WERI-Rb-1 (cell line): ENCODE results near the gene OTOGL.

ENCODE experiments used
- DNase-seq: peaks from one replicate; pipeline ENCODE4 v3.0.0-alpha.2; 2020
- H3K27ac ChIP-seq: fragments of 250-450 bp; sonication (Bioruptor Pico); 2 replicates; pipeline ENCODE4 v1.5.1; 2020; ENCODE audit warnings: mild to moderate bottlenecking, moderate library complexity
- H3K27me3 ChIP-seq: fragments of 250-450 bp; sonication (Bioruptor Pico); 2 replicates; pipeline ENCODE4 v1.5.1; 2021; ENCODE audit warnings: mild to moderate bottlenecking, low read depth, moderate library complexity; ENCODE audit not compliant: insufficient read depth, severe bottlenecking
- H3K36me3 ChIP-seq: fragments of 250-450 bp; sonication (Bioruptor Pico); 2 replicates; pipeline ENCODE4 v1.5.1; 2020; ENCODE audit warnings: mild to moderate bottlenecking, moderate library complexity
- H3K4me3 ChIP-seq: 2 replicates; pipeline ENCODE4 v1.5.1; 2011; ENCODE audit warnings: low read depth, mild to moderate bottlenecking, control low read depth, low read length
- H3K9me3 ChIP-seq: fragments of 250-450 bp; sonication (Bioruptor Pico); 2 replicates; pipeline ENCODE4 v1.5.1; 2021; ENCODE audit warnings: mild to moderate bottlenecking, moderate library complexity; ENCODE audit not compliant: severe bottlenecking
- CTCF ChIP-seq: IDR thresholded peaks from 2 replicates; pipeline ENCODE4 v1.5.1; 2011; ENCODE audit warnings: low read depth, mild to moderate bottlenecking, control low read depth, inconsistent platforms, low read length

Gene OTOGL

GRCh38 chr12:80262771-80263170 lies 163.4 kb downstream of the OTOGL start:
- Histone ChIP-seq H3K9me3 (no peaks in the 10 kb centered on the region), H3K36me3 (no peaks in the 10 kb centered on the region), H3K27me3 (no peaks in the 10 kb centered on the region), H3K27ac (no peak overlapping the region), H3K4me3 (no peak overlapping the region)
- no peak for TF ChIP-seq CTCF
- DNase-seq, result no peak

GRCh38 chr12:80264386-80264785 lies 165.0 kb downstream of the OTOGL start:
- DNase-seq, result no peak
- Histone ChIP-seq H3K4me3 (no peak overlapping the region), H3K36me3 (no peaks in the 10 kb centered on the region), H3K27me3 (no peaks in the 10 kb centered on the region), H3K27ac (no peak overlapping the region), H3K9me3 (no peaks in the 10 kb centered on the region)
- no peak for TF ChIP-seq CTCF

- H3K9me3 ChIP-seq, result no peaks in the 10 kb centered on the region
- DNase-seq, result no peak
- no peak overlapping the region for H3K27ac ChIP-seq
- no peak for TF ChIP-seq CTCF
- H3K4me3 ChIP-seq, result no peak overlapping the region
- H3K36me3 ChIP-seq, result no peaks in the 10 kb centered on the region
- no peaks in the 10 kb centered on the region for H3K27me3 ChIP-seq
These were observed 165.6 kb downstream of the OTOGL start for GRCh38 chr12:80264891-80265290.

- Histone ChIP-seq H3K9me3 (no peaks in the 10 kb centered on the region), H3K36me3 (no peaks in the 10 kb centered on the region), H3K4me3 (no peak overlapping the region), H3K27ac (no peak overlapping the region), H3K27me3 (no peaks in the 10 kb centered on the region)
- no peak for TF ChIP-seq CTCF
- no peak for DNase-seq
These were observed 169.8 kb downstream of the OTOGL start for GRCh38 chr12:80268924-80269749.

GRCh38 chr12:80269803-80270552 lies 170.6 kb downstream of the OTOGL start:
- Histone ChIP-seq H3K27me3 (no peaks in the 10 kb centered on the region), H3K9me3 (no peaks in the 10 kb centered on the region), H3K27ac (no peak overlapping the region), H3K36me3 (no peaks in the 10 kb centered on the region), H3K4me3 (no peak overlapping the region)
- DNase-seq, result no peak
- TF ChIP-seq CTCF, result peak; percentile 52
